HG03520 (cell line): ENCODE data around the gene CDR2.
"Not testable (repeated sequence)": the region's sequence is repeated elsewhere in the genome, so short reads cannot be mapped to it uniquely, and the experiment has no call there.

ENCODE experiments used
- ATAC-seq: cut with Tn5 transposase; IDR thresholded peaks from one replicate; pipeline ENCODE4 v1.9.1; 2021; ENCODE audit warnings: mild to moderate bottlenecking, moderate library complexity; ENCODE audit not compliant: unreplicated experiment

The CDR2 gene

GRCh38 chr16:22311520-22311919, 62.9 kb downstream of the CDR2 start:
- no peak for ATAC-seq

- no peak for ATAC-seq
Observed at GRCh38 chr16:22308824-22309520, 65.4 kb downstream of the CDR2 start.

GRCh38 chr16:22307838-22308237, 66.6 kb downstream of the CDR2 start:
- ATAC-seq, result no peak

GRCh38 chr16:22306788-22307187, 67.6 kb downstream of the CDR2 start:
- ATAC-seq, result no peak

GRCh38 chr16:22304411-22304810, 70.0 kb downstream of the CDR2 start:
- ATAC-seq, result no peak

GRCh38 chr16:22302776-22303363, 71.5 kb downstream of the CDR2 start:
- ATAC-seq, result no peak

GRCh38 chr16:22301423-22301822, 73.0 kb downstream of the CDR2 start:
- ATAC-seq, result not testable (repeated sequence)

- ATAC-seq, result no peak
Observed at GRCh38 chr16:22300427-22301071, 73.9 kb downstream of the CDR2 start.

- no peak for ATAC-seq
Observed at GRCh38 chr16:22299036-22299435, 75.4 kb downstream of the CDR2 start.

- peak; percentile 24 for ATAC-seq
Observed at GRCh38 chr16:22297871-22298733, 76.3 kb downstream of the CDR2 start.

GRCh38 chr16:22297114-22297870, 77.1 kb downstream of the CDR2 start, which contains the start of gene POLR3E:
Gene POLR3E, plus strand, starts transcription at chr16:22297409. Its CDS starts 5,560 bp downstream, at chr16:22302969.
- peak; percentile 89 for ATAC-seq

GRCh38 chr16:22296225-22297113, 78.0 kb downstream of the CDR2 start:
- ATAC-seq, result no peak
